HepG2 (cell line): ENCODE results near the gene RESP18. TPM values are rescaled to one million over a fixed set of nuclear protein-coding genes. Genes with fewer than 3 reads are reported as not detected.

ENCODE experiments used
- GPBP1L1 ChIP-seq: sonication (generic); formaldehyde crosslinking; IDR thresholded peaks from 2 replicates; pipeline ENCODE4 v1.5.0; 2020; ENCODE audit warnings: mild to moderate bottlenecking, missing genetic modification reagents
- MAFG ChIP-seq: sonication (generic); formaldehyde crosslinking; IDR thresholded peaks from 2 replicates; pipeline ENCODE4 v1.5.1; 2020; ENCODE audit warnings: mild to moderate bottlenecking, missing genetic modification reagents
- RFXANK ChIP-seq: IDR thresholded peaks from 2 replicates; pipeline ENCODE4 v1.6.1; 2016
- ZBTB4 ChIP-seq: sonication (generic); formaldehyde crosslinking; IDR thresholded peaks from 2 replicates; pipeline ENCODE4 v1.4.0; 2020; ENCODE audit warnings: missing genetic modification reagents, mild to moderate bottlenecking, borderline replicate concordance
- ZNF274 ChIP-seq: sonication (generic); formaldehyde crosslinking; IDR thresholded peaks from 2 replicates; pipeline ENCODE4 v1.5.1; 2020; ENCODE audit warnings: mild to moderate bottlenecking, missing genetic modification reagents
- ZNF296 ChIP-seq: sonication (generic); formaldehyde crosslinking; conservative IDR thresholded peaks from 2 replicates; pipeline ENCODE4 v1.5.0; 2020; ENCODE audit warnings: mild to moderate bottlenecking, missing genetic modification reagents
- ZNF616 ChIP-seq: sonication (generic); formaldehyde crosslinking; IDR thresholded peaks from 2 replicates; pipeline ENCODE4 v1.5.0; 2020; ENCODE audit warnings: low read depth, mild to moderate bottlenecking, missing genetic modification reagents
- ZNF879 ChIP-seq: sonication (generic); formaldehyde crosslinking; IDR thresholded peaks from 2 replicates; pipeline ENCODE4 v1.8.1; 2023; ENCODE audit warnings: missing genetic modification reagents
- polyA plus RNA-seq, 8 experiments: library from polyadenylated mRNA; depleted of rRNA in 3 of 8; stranded (reverse) in 7 of 8; unstranded in 1 of 8; fragments of >200 nt; fragmentation: Illumina TruSeq in 4 of 8; extraction: Trizol in 4 of 8; gene quantifications; 2 replicates each; pipeline versions ENCODE4 v1.2.1 to v1.2.3, GENCODE V29; 2011 to 2016; ENCODE audit warnings: low read depth in 4 of 8, missing spikeins in 1 of 8, mixed read lengths in 1 of 8; ENCODE audit not compliant: insufficient read depth in 1 of 8
- total RNA-seq, 5 experiments: library from RNA; depleted of rRNA; stranded (reverse); fragments of >200 nt; fragmentation: Illumina TruSeq; extraction: Trizol; gene quantifications; 2 replicates each; pipeline ENCODE4 v1.2.3, GENCODE V29; 2016; ENCODE audit warnings: low read depth in 1 of 5
- TF ChIP-seq, protein P1 (sequence below): sonication (generic); formaldehyde crosslinking; IDR thresholded peaks from 2 replicates; pipeline ENCODE4 v1.4.0; 2020; ENCODE audit warnings: mild to moderate bottlenecking, missing genetic modification reagents
- TF ChIP-seq, protein P2 (sequence below): sonication (generic); formaldehyde crosslinking; IDR thresholded peaks from 2 replicates; pipeline ENCODE4 v1.4.0; 2020; ENCODE audit warnings: mild to moderate bottlenecking, missing genetic modification reagents
- TF ChIP-seq, protein P3 (sequence below): sonication (generic); formaldehyde crosslinking; IDR thresholded peaks from 2 replicates; pipeline ENCODE4 v1.8.1; 2022; ENCODE audit warnings: low read depth, mild to moderate bottlenecking, missing genetic modification reagents

Gene RESP18
- total and polyA plus RNA-seq, 2 of the 13 experiments (the other 11 are each of a cell fraction or from before 2014, with no cell fraction given) = not detected

DNA sequence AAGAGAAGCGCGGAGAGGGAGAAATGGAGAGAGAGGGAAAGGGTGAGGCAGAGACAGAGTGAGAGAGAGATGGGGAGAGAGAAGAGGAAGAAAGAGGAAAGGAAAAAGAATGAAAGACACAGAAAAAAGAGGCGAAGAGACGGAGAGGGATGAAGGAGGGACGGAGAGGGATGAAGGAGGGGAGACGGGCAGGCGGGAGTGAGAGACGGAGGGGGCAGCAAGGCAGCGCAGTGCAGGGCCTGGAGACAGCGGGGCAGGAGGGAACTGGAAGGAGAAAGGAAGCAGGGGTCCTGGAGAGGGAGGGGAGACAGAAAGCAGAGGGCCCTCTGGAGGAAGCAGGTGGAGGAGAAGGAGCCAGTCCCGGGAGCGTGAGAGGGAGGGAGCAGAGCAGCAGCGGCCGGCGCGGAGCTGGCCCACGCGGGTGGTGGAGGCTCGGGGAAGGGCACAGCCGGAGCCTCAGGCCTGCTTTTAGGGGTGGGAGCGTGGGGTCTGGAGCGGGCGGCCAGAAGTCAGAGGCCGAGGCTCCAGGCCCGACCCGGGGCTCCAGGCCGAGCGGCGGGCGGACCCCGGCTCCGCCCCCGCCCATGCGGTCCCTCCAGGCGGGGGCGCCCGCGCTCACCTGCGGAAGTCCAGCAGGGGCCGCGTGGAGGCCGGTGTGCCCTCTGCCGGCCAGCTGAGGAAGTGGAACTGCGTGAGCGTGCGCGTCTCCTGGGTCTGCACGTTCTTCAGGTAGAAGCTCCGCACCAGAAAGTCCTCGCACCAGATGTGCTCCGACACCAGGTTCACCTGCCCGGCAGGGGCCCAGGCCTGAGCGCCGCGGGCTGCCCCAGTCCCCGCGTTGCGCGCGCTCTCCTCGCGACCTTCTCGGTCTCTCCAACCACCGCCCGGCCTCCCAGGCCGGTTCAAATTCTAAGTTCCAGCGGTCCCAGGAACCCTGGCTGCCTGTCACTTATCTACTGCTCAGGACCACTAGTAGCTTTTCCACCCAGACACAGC, 37.9 kb downstream of the RESP18 start (continued):
- TF ChIP-seq, protein P1, sequence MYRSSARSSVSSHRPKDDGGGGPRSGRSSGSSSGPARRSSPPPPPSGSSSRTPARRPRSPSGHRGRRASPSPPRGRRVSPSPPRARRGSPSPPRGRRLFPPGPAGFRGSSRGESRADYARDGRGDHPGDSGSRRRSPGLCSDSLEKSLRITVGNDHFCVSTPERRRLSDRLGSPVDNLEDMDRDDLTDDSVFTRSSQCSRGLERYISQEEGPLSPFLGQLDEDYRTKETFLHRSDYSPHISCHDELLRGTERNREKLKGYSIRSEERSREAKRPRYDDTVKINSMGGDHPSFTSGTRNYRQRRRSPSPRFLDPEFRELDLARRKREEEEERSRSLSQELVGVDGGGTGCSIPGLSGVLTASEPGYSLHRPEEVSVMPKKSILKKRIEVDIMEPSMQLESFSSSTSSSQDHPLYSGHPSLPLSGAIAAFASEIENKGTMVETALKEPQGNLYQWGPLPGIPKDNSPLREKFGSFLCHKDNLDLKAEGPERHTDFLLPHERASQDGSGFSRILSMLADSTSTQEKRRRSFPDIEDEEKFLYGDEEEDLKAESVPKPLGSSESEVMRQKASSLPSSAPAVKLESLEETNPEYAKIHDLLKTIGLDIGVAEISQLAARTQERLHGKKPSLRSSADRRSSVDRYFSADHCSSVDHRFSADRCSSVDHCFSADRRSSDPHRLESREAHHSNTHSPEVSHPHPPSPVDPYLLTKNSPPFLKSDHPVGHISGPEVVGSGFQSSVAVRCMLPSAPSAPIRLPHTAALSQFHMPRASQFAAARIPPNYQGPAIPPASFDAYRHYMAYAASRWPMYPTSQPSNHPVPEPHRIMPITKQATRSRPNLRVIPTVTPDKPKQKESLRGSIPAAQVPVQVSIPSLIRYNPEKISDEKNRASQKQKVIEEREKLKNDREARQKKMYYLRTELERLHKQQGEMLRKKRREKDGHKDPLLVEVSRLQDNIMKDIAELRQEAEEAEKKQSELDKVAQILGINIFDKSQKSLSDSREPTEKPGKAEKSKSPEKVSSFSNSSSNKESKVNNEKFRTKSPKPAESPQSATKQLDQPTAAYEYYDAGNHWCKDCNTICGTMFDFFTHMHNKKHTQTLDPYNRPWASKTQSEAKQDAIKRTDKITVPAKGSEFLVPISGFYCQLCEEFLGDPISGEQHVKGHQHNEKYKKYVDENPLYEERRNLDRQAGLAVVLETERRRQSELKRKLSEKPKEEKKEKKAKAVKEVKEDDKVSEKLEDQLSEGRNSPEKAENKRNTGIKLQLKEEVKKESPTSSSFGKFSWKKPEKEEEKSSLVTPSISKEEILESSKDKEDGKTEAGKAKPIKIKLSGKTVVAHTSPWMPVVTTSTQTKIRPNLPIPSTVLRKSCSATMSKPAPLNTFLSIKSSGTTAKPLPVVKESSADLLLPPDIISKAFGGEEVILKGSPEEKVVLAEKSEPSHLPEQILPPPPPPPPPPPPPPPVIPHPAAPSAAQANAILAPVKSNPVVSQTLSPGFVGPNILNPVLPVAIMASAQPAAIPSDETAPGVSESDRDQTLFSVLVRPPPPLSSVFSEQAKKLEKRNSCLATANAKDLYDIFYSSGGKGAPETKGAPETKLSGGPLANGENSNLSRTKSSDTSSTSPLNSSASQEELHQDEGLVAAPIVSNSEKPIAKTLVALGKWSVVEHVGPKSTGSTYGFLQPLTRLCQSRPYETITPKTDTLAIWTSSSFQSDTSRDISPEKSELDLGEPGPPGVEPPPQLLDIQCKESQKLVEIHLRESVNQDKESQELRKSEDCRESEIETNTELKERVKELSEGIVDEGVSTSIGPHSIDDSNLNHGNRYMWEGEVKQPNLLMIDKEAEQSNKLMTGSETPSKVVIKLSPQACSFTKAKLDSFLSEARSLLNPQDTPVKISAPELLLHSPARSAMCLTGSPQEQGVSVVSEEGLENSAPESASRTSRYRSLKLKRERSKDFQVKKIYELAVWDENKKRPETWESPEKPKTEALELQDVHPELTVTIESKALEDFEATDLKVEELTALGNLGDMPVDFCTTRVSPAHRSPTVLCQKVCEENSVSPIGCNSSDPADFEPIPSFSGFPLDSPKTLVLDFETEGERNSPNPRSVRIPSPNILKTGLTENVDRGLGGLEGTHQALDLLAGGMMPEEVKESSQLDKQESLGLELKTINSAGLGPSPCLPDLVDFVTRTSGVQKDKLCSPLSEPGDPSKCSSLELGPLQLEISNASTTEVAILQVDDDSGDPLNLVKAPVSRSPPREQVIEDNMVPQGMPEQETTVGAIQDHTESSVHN (CRISPR knock-in tag) = no peak
- TF ChIP-seq GPBP1L1 (no peak), ZNF616 (CRISPR knock-in tag) (no peak), ZNF879 (CRISPR knock-in tag) (no peak), RFXANK (CRISPR knock-in tag) (0 out of 2 replicates have a peak, but pooled peaks have one; percentile 55), ZNF296 (no peak), ZBTB4 (no peak), ZNF274 (CRISPR knock-in tag) (peak; percentile 89; the same call in 1 of the 2 replicates), MAFG (CRISPR knock-in tag) (no peak)
- TF ChIP-seq, protein P2, sequence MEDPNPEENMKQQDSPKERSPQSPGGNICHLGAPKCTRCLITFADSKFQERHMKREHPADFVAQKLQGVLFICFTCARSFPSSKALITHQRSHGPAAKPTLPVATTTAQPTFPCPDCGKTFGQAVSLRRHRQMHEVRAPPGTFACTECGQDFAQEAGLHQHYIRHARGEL = no peak
- TF ChIP-seq, protein P3, sequence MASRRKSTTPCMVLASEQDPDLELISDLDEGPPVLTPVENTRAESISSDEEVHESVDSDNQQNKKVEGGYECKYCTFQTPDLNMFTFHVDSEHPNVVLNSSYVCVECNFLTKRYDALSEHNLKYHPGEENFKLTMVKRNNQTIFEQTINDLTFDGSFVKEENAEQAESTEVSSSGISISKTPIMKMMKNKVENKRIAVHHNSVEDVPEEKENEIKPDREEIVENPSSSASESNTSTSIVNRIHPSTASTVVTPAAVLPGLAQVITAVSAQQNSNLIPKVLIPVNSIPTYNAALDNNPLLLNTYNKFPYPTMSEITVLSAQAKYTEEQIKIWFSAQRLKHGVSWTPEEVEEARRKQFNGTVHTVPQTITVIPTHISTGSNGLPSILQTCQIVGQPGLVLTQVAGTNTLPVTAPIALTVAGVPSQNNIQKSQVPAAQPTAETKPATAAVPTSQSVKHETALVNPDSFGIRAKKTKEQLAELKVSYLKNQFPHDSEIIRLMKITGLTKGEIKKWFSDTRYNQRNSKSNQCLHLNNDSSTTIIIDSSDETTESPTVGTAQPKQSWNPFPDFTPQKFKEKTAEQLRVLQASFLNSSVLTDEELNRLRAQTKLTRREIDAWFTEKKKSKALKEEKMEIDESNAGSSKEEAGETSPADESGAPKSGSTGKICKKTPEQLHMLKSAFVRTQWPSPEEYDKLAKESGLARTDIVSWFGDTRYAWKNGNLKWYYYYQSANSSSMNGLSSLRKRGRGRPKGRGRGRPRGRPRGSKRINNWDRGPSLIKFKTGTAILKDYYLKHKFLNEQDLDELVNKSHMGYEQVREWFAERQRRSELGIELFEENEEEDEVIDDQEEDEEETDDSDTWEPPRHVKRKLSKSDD (CRISPR knock-in tag) = peak; percentile 91
